Measurements from ENCODE around the gene MFSD6.

- no peak for TF ChIP-seq CTCF (IDR thresholded peaks at IDR 0.05)
- no peak for TF ChIP-seq POLR2A (IDR thresholded peaks at IDR 0.05)
Observed at GRCh38 chr2:190412966-190413365, 4.8 kb downstream of the MFSD6 start.
